Heart left ventricle (tissue), 13 donors: ENCODE data around the gene FYN.

Experiments
- POLR2A ChIP-seq, 2 donors: fragments of 450-650 bp; IDR thresholded peaks; one replicate each; pipeline ENCODE4 v1.6.1; 2017; ENCODE audit warnings: antibody characterized with exemption in 2 of 2, mild to moderate bottlenecking in 2 of 2, moderate library complexity in 2 of 2
- TF ChIP-seq, protein P1 (sequence below), 12 donors: fragments of 200-600 bp; sonication (generic) in 4 of 12; IDR thresholded peaks; one replicate each; pipeline versions ENCODE4 v1.5.0 to v1.8.0; 2018 to 2022; ENCODE audit warnings: antibody characterized with exemption in 12 of 12, mild to moderate bottlenecking in 5 of 12
- donor health status: ischemic (EF 13 %, LVEDD 7.1; RV severe dilation, severe dysfunction).
- donor health status: DM: no; HTN: yes; CAD: no.
- donor health status: DM: no; HTN: no; CAD: no.
- donor health status: ischemic (EF 25% LVEDD 6.9; RV normal size, moderate dysfunction).
- donor health status: ischemic (EF 25% LVEDD 5.7; RV mildly dilated, moderate dysfunction).
- donor health status: ischemic (EF 35%, LVEDD 5.7; RV mildly dilated, moderate dysfunction).
- donor health status: nonischemic (EF 11% LVEDD 7.7; RV severe dilation, severe dysfunction).
- donor health status: DM: yes; HTN: yes; CAD: no.
- donor health status: PGD.
- donor health status: ischemic (EF 29% LVEDD 5.4; RV normal size, mild dysfunction).
- donor health status: nonischemic (EF 23%, LVEDD 6.1; RV moderate dilation, normal function).

DNA sequence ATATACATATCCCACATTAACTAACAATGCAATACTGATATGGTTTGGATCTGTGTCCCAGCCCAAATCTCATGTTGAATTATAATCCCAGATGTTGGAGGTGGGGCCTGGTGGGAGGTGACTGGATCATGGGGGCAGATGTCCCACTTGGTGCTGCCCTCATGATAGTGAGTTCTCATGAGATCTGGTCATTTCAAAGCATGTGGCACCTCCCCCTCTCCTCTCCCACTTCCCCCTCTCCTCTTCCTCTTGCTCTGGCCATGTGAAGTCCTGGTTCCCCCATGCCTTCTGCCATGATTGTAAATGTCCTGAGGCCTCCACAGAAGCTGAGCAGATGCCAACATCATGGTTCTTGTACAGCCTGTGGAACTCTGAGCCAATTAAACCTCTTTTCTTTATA, 71.2 kb downstream of the FYN start:
- TF ChIP-seq, protein P1, sequence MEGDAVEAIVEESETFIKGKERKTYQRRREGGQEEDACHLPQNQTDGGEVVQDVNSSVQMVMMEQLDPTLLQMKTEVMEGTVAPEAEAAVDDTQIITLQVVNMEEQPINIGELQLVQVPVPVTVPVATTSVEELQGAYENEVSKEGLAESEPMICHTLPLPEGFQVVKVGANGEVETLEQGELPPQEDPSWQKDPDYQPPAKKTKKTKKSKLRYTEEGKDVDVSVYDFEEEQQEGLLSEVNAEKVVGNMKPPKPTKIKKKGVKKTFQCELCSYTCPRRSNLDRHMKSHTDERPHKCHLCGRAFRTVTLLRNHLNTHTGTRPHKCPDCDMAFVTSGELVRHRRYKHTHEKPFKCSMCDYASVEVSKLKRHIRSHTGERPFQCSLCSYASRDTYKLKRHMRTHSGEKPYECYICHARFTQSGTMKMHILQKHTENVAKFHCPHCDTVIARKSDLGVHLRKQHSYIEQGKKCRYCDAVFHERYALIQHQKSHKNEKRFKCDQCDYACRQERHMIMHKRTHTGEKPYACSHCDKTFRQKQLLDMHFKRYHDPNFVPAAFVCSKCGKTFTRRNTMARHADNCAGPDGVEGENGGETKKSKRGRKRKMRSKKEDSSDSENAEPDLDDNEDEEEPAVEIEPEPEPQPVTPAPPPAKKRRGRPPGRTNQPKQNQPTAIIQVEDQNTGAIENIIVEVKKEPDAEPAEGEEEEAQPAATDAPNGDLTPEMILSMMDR (IDR thresholded peaks at IDR 0.05): no peak
- TF ChIP-seq POLR2A (IDR thresholded peaks at IDR 0.05): no peak
